ENCODE results near the gene DTNBP1. TPM values are rescaled to one million over a fixed set of nuclear protein-coding genes. Genes with fewer than 3 reads are reported as not detected.
A peak's percentile ranks its signal among the peaks of the same experiment; 100 is the strongest.

Gene DTNBP1
- total and polyA plus RNA-seq, 2 of the 4 experiments (the other 2 are of a cell fraction), result 4.8 to 18.7 TPM

- no peak overlapping the region for H2AFZ ChIP-seq (replicated peaks; ENCODE audit: low read length, poor library complexity)
- POLR2A ChIA-PET (ENCODE audit: unreplicated experiment), result no interaction called here
- H2BK15ac ChIP-seq (ENCODE audit: low read depth, low read length), result no peak overlapping the region
- H3K36me3 ChIP-seq (ENCODE audit: control insufficient read depth, insufficient read depth, low read length), result no peaks in the 10 kb centered on the region
- H3K9ac ChIP-seq (ENCODE audit: low read depth, low read length), result no peak overlapping the region
- BruUV-seq (replicated peaks), result no TSS peak
- intact Hi-C loops (cut with micrococcal nuclease), result loop anchor here (5.0 kb wide), 1 partner anchor 34 kb away; no protein-coding TSS in a partner anchor
- ATAC-seq (ENCODE audit: low read depth) (no peak), DNase-seq (no peak)
- H3K56ac ChIP-seq (ENCODE audit: extremely low read depth, insufficient read depth, low read length), result no peak overlapping the region
- no peak overlapping the region for H2BK5ac ChIP-seq (ENCODE audit: low read depth, low read length, poor library complexity, severe bottlenecking)
- H3K9me1 ChIP-seq (ENCODE audit: insufficient read depth, low read length), result peaks cover 6% of the 10 kb centered on the region
- no peak overlapping the region for H3K23ac ChIP-seq (ENCODE audit: low read depth, low read length)
- no peak overlapping the region; the same call in 1 of the 2 replicates for H3K14ac ChIP-seq (replicated peaks; ENCODE audit: low read depth, low read length)
- no peak overlapping the region for H3K18ac ChIP-seq (ENCODE audit: low read depth, low read length)
- H3K4me1 ChIP-seq (ENCODE audit: control insufficient read depth, insufficient read depth, low read length), result 0 out of 2 replicates have a peak, but pooled peaks cover 3% of the 10 kb centered on the region
- H3K27me3 ChIP-seq (ENCODE audit: control insufficient read depth, insufficient read depth, low read length), result no peaks in the 10 kb centered on the region
- no peak overlapping the region for H2BK120ac ChIP-seq (ENCODE audit: low read depth, low read length)
- H4K5ac ChIP-seq (ENCODE audit: low read depth, low read length), result no peak overlapping the region
- no peak overlapping the region for H4K91ac ChIP-seq (ENCODE audit: insufficient read depth, low read depth, low read length)
- TF ChIP-seq RFX5 (IDR thresholded peaks at IDR 0.05; ENCODE audit: low read depth, low read length) (no peak), USF2 (IDR thresholded peaks at IDR 0.05; ENCODE audit: low read depth, low read length) (no peak)
- H2AK5ac ChIP-seq (ENCODE audit: low read depth, low read length), result peak overlapping the region; percentile 15; the same call in 1 of the 2 replicates
- no peak overlapping the region for H2BK20ac ChIP-seq (ENCODE audit: low read depth, low read length)
- no peak overlapping the region for H3K4me2 ChIP-seq (ENCODE audit: low read depth, low read length)
- H3K4me3 ChIP-seq (ENCODE audit: insufficient read depth, low read depth, low read length), result no peak overlapping the region
- H3K79me1 ChIP-seq (ENCODE audit: low read depth in 1 of 2, low read length in 2 of 2), result peaks cover 0 to 9% of the 10 kb centered on the region in 2 experiments; a peak in 3 of 4 replicates
- dilution Hi-C loops (cut with HindIII; ENCODE audit: low sequenced_read_pairs, unreplicated experiment), result no loop called here
- CTCF ChIA-PET, result interaction anchor here (0.6 to 0.7 kb wide), 2 partner anchors 144 to 651 kb away, joined by 3 read pairs; no protein-coding TSS in a partner anchor
- no peaks in the 10 kb centered on the region for H3K9me3 ChIP-seq (ENCODE audit: control insufficient read depth, insufficient read depth, low read length)
- no peak overlapping the region for H2AK9ac ChIP-seq (replicated peaks; ENCODE audit: low read depth, low read length, poor library complexity)
- no peak overlapping the region for H4K8ac ChIP-seq (ENCODE audit: low read depth in 2 of 2, low read length in 2 of 2)
- H3K27ac ChIP-seq (ENCODE audit: insufficient read depth, low read length), result no peak overlapping the region
- no peaks in the 10 kb centered on the region for H4K20me1 ChIP-seq (ENCODE audit: insufficient read depth, low read length)
- in situ Hi-C loops (cut with MboI; ENCODE audit: low sequenced_read_pairs), result no loop called here
- H3K4ac ChIP-seq (ENCODE audit: low read depth, low read length), result no peak overlapping the region
These were observed 76.3 kb downstream of the DTNBP1 start for GRCh38 chr6:15586503-15586902.
